Parathyroid adenoma (tissue), 2 donors: Measurements from ENCODE around the gene ASRGL1.

Source experiments
- H2AFZ ChIP-seq: fragments of 300-600 bp; sonication (generic); one replicate; pipeline ENCODE4 v1.7.0; 2017; ENCODE audit warnings: antibody characterized with exemption, mild to moderate bottlenecking
- H3K27ac ChIP-seq: fragments of 300-600 bp; sonication (generic); one replicate; pipeline ENCODE4 v1.7.0; 2017
- H3K27me3 ChIP-seq: fragments of 300-600 bp; sonication (generic); one replicate; pipeline ENCODE4 v1.7.0; 2017; ENCODE audit warnings: low read length; ENCODE audit not compliant: control insufficient read depth, insufficient read depth
- H3K36me3 ChIP-seq: fragments of 300-600 bp; sonication (generic); one replicate; pipeline ENCODE4 v1.7.0; 2017; ENCODE audit warnings: low read length; ENCODE audit not compliant: control insufficient read depth, insufficient read depth
- H3K4me1 ChIP-seq: fragments of 300-600 bp; sonication (generic); one replicate; pipeline ENCODE4 v1.7.0; 2017; ENCODE audit warnings: control low read depth
- H3K4me2 ChIP-seq: fragments of 300-600 bp; sonication (generic); one replicate; pipeline ENCODE4 v1.7.0; 2017; ENCODE audit warnings: low read length
- H3K4me3 ChIP-seq: fragments of 300-600 bp; sonication (generic); one replicate; pipeline ENCODE4 v1.7.0; 2017; ENCODE audit warnings: low read depth, low read length
- H3K79me2 ChIP-seq: fragments of 300-600 bp; sonication (generic); one replicate; pipeline ENCODE4 v1.7.0; 2017; ENCODE audit warnings: control low read depth
- H3K9ac ChIP-seq: fragments of 300-600 bp; sonication (generic); one replicate; pipeline ENCODE4 v1.7.0; 2017; ENCODE audit warnings: mild to moderate bottlenecking
- H3K9me3 ChIP-seq: fragments of 300-600 bp; sonication (generic); one replicate; pipeline ENCODE4 v1.7.0; 2017; ENCODE audit warnings: low read length; ENCODE audit not compliant: control insufficient read depth
- TF ChIP-seq, protein P1 (sequence below): fragments of 300-600 bp; sonication (generic); IDR thresholded peaks from one replicate; pipeline ENCODE4 v1.7.0; 2017; ENCODE audit warnings: antibody characterized with exemption, mild to moderate bottlenecking
- donor health status: primary hyperparathyroidism.

ASRGL1 gene

DNA sequence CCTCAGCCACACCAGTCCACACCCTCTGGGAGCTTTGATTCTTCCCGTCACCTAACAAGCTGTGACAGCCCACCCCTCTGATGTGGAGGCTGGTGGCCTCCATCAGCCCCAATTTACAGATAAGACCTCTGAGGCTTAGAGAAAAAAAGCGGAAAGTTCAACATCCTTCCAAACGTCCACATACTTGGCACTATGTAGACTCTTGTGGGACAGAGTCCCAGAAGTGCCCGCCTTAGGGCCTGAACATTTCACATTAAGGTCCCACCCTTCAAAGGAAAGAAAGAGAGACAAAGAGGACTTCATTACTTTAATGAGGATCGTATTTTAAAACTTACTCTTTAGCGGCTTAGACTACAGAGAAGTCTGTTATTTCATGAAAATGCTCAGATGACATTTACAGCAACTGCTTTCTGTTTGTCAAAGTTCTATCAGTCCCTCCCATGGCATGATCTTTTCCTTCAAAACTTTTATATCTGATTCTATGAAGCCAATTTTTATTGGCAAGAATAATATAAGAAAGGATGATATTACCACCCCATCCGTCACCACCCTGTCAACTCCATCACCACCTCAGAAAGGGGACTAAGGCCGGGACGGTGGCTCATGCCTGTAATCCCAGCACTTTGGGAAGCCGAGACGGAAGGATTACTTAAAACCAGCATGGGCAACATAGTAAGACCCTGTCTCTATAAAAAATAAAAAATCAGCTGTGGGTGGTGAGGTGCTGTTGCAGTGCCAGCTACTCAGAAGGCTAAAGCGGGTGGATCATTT lies 65.9 kb downstream of the ASRGL1 start:
- Histone ChIP-seq H3K27ac (no peak overlapping the region), H3K9ac (no peak overlapping the region), H3K27me3 (no peaks in the 10 kb centered on the region), H3K4me1 (peaks cover 5% of the 10 kb centered on the region), H3K4me2 (no peak overlapping the region), H3K36me3 (no peaks in the 10 kb centered on the region), H2AFZ (no peak overlapping the region), H3K79me2 (no peaks in the 10 kb centered on the region), H3K9me3 (no peaks in the 10 kb centered on the region), H3K4me3 (no peak overlapping the region)
- TF ChIP-seq, protein P1, sequence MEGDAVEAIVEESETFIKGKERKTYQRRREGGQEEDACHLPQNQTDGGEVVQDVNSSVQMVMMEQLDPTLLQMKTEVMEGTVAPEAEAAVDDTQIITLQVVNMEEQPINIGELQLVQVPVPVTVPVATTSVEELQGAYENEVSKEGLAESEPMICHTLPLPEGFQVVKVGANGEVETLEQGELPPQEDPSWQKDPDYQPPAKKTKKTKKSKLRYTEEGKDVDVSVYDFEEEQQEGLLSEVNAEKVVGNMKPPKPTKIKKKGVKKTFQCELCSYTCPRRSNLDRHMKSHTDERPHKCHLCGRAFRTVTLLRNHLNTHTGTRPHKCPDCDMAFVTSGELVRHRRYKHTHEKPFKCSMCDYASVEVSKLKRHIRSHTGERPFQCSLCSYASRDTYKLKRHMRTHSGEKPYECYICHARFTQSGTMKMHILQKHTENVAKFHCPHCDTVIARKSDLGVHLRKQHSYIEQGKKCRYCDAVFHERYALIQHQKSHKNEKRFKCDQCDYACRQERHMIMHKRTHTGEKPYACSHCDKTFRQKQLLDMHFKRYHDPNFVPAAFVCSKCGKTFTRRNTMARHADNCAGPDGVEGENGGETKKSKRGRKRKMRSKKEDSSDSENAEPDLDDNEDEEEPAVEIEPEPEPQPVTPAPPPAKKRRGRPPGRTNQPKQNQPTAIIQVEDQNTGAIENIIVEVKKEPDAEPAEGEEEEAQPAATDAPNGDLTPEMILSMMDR, result no peak

DNA sequence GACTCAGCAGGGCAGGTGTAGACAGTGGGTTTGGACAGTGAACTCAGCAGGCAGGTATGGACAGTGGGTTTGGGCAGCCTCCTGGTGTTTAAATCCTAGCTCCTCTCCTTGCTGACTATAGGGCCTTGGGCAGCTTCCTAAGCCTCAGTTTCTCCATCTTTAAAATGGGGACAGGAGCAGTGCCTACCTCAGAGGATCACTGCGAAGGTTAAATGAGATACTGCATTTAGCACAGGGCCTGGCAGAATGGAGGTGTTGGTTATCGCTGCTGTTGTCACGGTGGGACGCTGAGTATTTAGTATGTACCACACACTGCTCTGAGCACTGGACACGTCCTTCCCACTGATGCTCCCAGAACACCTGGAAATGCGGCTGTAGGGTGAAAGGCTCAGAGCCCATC lies 67.2 kb downstream of the ASRGL1 start:
- H3K9me3 ChIP-seq, result no peaks in the 10 kb centered on the region
- H3K79me2 ChIP-seq, result no peaks in the 10 kb centered on the region
- TF ChIP-seq, protein P1, result no peak
- no peak overlapping the region for H3K4me2 ChIP-seq
- H3K36me3 ChIP-seq, result no peaks in the 10 kb centered on the region
- no peak overlapping the region for H3K4me3 ChIP-seq
- no peak overlapping the region for H2AFZ ChIP-seq
- H3K27ac ChIP-seq, result no peak overlapping the region
- no peaks in the 10 kb centered on the region for H3K27me3 ChIP-seq
- H3K9ac ChIP-seq, result no peak overlapping the region
- no peaks in the 10 kb centered on the region for H3K4me1 ChIP-seq

DNA sequence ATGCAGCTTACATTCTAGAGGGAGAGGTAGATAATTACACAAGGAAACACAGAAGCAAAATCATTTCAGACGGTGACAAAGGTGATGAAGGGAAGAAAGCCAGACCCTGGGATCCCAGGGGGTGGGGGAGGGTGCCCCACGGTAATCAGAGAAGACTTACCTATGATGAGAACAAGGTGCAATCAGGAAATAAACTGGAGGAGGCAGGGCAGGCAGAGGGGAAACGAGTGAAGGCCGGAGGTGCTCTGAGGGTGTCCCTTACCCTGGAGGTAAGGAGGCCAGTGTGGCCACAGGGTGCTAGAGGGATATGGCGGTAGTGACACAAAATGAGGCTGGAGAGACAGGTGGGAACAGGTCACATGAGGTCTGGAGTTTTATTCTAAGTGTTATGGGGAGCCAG lies 67.7 kb downstream of the ASRGL1 start:
- Histone ChIP-seq H3K27ac (no peak overlapping the region), H3K79me2 (no peaks in the 10 kb centered on the region), H2AFZ (no peak overlapping the region), H3K4me3 (no peak overlapping the region), H3K9me3 (no peaks in the 10 kb centered on the region), H3K27me3 (no peaks in the 10 kb centered on the region), H3K36me3 (no peaks in the 10 kb centered on the region), H3K4me1 (no peaks in the 10 kb centered on the region), H3K4me2 (no peak overlapping the region), H3K9ac (no peak overlapping the region)
- TF ChIP-seq, protein P1, result no peak

DNA sequence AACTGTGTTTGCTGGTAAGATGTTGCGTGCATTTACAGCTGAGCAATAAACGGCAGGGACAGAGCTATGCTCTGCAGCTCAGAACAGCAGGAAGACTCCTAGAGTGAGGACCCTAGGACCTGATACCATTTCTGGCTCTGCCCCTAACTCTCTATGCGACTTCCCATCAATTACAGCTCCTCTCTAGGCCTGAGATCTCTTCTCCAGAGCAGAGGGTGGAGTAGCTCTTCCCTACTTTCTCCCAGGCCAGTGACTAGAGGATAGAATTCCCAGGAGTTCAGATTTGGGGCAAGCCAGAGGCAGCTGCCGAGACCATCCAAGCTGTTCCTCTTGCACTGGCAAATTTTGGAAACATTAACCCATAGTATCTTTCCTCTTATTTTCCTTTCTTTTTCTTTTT lies 68.8 kb downstream of the ASRGL1 start:
- no peak overlapping the region for H3K4me2 ChIP-seq

More for the DNA sequence above, 68.8 kb downstream of the ASRGL1 start:
- H3K4me1 ChIP-seq, result no peaks in the 10 kb centered on the region
- H2AFZ ChIP-seq, result no peak overlapping the region
- no peaks in the 10 kb centered on the region for H3K9me3 ChIP-seq
- no peak overlapping the region for H3K4me3 ChIP-seq
- H3K9ac ChIP-seq, result no peak overlapping the region
- TF ChIP-seq, protein P1, result no peak
- H3K36me3 ChIP-seq, result no peaks in the 10 kb centered on the region
- H3K79me2 ChIP-seq, result no peaks in the 10 kb centered on the region
- H3K27me3 ChIP-seq, result no peaks in the 10 kb centered on the region
- H3K27ac ChIP-seq, result no peak overlapping the region
